ENCODE measurements around the gene TRPT1. TPM values are rescaled to one million over a fixed set of nuclear protein-coding genes. Genes with fewer than 3 reads are reported as not detected.

Gene TRPT1
- total RNA-seq, 2 experiments from 2014 or later: 23.9 to 27.1 TPM

- H3K4me1 Mint-ChIP-seq: peaks cover 8% of the 10 kb centered on the region
- DNase-seq: no peak
- ChIA-PET POLR2A (no interaction called here), CTCF (interaction anchor here (2.9 kb wide), 1 partner anchor 15 kb away, joined by 12 read pairs; no protein-coding TSS in a partner anchor)
- no peak overlapping the region for H3K4me3 Mint-ChIP-seq
- peaks cover 41% of the 10 kb centered on the region for H3K36me3 Mint-ChIP-seq (ENCODE audit: low read depth)
- no peak overlapping the region for H3K27ac Mint-ChIP-seq
- ATAC-seq: no peak
- H3K9me3 Mint-ChIP-seq (ENCODE audit: low read depth): no peaks in the 10 kb centered on the region
- no peaks in the 10 kb centered on the region for H3K27me3 Mint-ChIP-seq
- intact Hi-C loops (cut with DNase I, micrococcal nuclease): no loop called here
Observed at GRCh38 chr11:64219354-64219684, 6.7 kb downstream of the TRPT1 start.

GRCh38 chr11:64218628-64219353 is 7.2 kb downstream of the TRPT1 start:
- intact Hi-C loops (cut with DNase I, micrococcal nuclease): no loop called here
- Mint-ChIP-seq H3K27me3 (no peaks in the 10 kb centered on the region), H3K9me3 (ENCODE audit: low read depth) (no peaks in the 10 kb centered on the region), H3K4me1 (peaks cover 10% of the 10 kb centered on the region), H3K36me3 (ENCODE audit: low read depth) (peaks cover 40% of the 10 kb centered on the region), H3K4me3 (no peak overlapping the region), H3K27ac (no peak overlapping the region)
- DNase-seq (no peak), ATAC-seq (no peak)
- ChIA-PET CTCF (interaction anchor here (2.9 kb wide), 1 partner anchor 14 kb away, joined by 12 read pairs; no protein-coding TSS in a partner anchor), POLR2A (no interaction called here)

- no peaks in the 10 kb centered on the region for H3K27me3 Mint-ChIP-seq
- intact Hi-C loops (cut with DNase I, micrococcal nuclease): no loop called here
- no peak for ATAC-seq
- H3K4me1 Mint-ChIP-seq: peaks cover 10% of the 10 kb centered on the region
- no peak overlapping the region for H3K4me3 Mint-ChIP-seq
- ChIA-PET CTCF (interaction anchor here (0.6 to 2.9 kb wide), 5 partner anchors 10 to 84 kb away, joined by 3 to 12 read pairs (median 3); no protein-coding TSS in a partner anchor), POLR2A (interaction anchor here (0.6 to 1.1 kb wide), 2 partner anchors 9 to 1286 kb away, joined by 3 to 4 read pairs; no protein-coding TSS in a partner anchor)
- no peak for DNase-seq
- no peak overlapping the region for H3K27ac Mint-ChIP-seq
- no peaks in the 10 kb centered on the region for H3K9me3 Mint-ChIP-seq (ENCODE audit: low read depth)
- peaks cover 48% of the 10 kb centered on the region for H3K36me3 Mint-ChIP-seq (ENCODE audit: low read depth)
Observed at GRCh38 chr11:64216879-64217278, 9.1 kb downstream of the TRPT1 start.

GRCh38 chr11:64211181-64211872 is 14.7 kb downstream of the TRPT1 start:
- intact Hi-C loops (cut with DNase I, micrococcal nuclease): no loop called here
- Mint-ChIP-seq H3K4me3 (no peak overlapping the region), H3K36me3 (ENCODE audit: low read depth) (peaks cover 72% of the 10 kb centered on the region), H3K27me3 (no peaks in the 10 kb centered on the region), H3K9me3 (ENCODE audit: low read depth) (no peaks in the 10 kb centered on the region), H3K27ac (no peak overlapping the region), H3K4me1 (peaks cover 29% of the 10 kb centered on the region)
- CTCF ChIA-PET: interaction anchor here (0.6 kb wide), 1 partner anchor 41 kb away, joined by 3 read pairs; no protein-coding TSS in a partner anchor
- POLR2A ChIA-PET: interaction anchor here (0.7 kb wide), 1 partner anchor 12 kb away, joined by 3 read pairs; no protein-coding TSS in a partner anchor
- no peak for ATAC-seq
- DNase-seq: no peak

GRCh38 chr11:64210301-64211020 is 15.5 kb downstream of the TRPT1 start:
- no peak overlapping the region for H3K4me3 Mint-ChIP-seq
- CTCF ChIA-PET: interaction anchor here (0.6 kb wide), 1 partner anchor 40 kb away, joined by 3 read pairs; no protein-coding TSS in a partner anchor

GRCh38 chr11:64209563-64209843 is 16.5 kb downstream of the TRPT1 start:
- H3K36me3 Mint-ChIP-seq (ENCODE audit: low read depth): peaks cover 72% of the 10 kb centered on the region

More at GRCh38 chr11:64210301-64211020, 15.5 kb downstream of the TRPT1 start:
- no peaks in the 10 kb centered on the region for H3K9me3 Mint-ChIP-seq (ENCODE audit: low read depth)
- H3K4me1 Mint-ChIP-seq: peaks cover 37% of the 10 kb centered on the region
- DNase-seq (no peak), ATAC-seq (no peak)
- POLR2A ChIA-PET: no interaction called here
- no peaks in the 10 kb centered on the region for H3K27me3 Mint-ChIP-seq
- intact Hi-C loops (cut with DNase I, micrococcal nuclease): no loop called here
- H3K36me3 Mint-ChIP-seq (ENCODE audit: low read depth): peaks cover 77% of the 10 kb centered on the region
- no peak overlapping the region for H3K27ac Mint-ChIP-seq

GRCh38 chr11:64208796-64209562 is 17.0 kb downstream of the TRPT1 start:
- H3K36me3 Mint-ChIP-seq (ENCODE audit: low read depth): peaks cover 74% of the 10 kb centered on the region
- ATAC-seq: no peak
- H3K9me3 Mint-ChIP-seq (ENCODE audit: low read depth): no peaks in the 10 kb centered on the region
- H3K27ac Mint-ChIP-seq: peak overlapping the region; percentile 99
- H3K27me3 Mint-ChIP-seq: no peaks in the 10 kb centered on the region
- H3K4me3 Mint-ChIP-seq: peak overlapping the region; percentile 90
- ChIA-PET CTCF (interaction anchor here (0.7 to 7.3 kb wide), 4 partner anchors 15 to 94 kb away, joined by 3 to 111 read pairs (median 4); partner anchors contain the start of genes CATSPERZ, ESRRA, NUDT22 and TRPT1), POLR2A (interaction anchor here (1.4 to 3.7 kb wide), 4 partner anchors 8 to 24 kb away, joined by 3 to 24 read pairs (median 10); partner anchors contain the start of gene STIP1)
- DNase-seq: no peak
- peaks cover 40% of the 10 kb centered on the region for H3K4me1 Mint-ChIP-seq
- intact Hi-C loops (cut with DNase I, micrococcal nuclease): loop anchor here in 1 of 2 experiments (5.0 kb wide), 1 partner anchor 33 kb away; the partner anchor contains the start of gene FKBP2

More at GRCh38 chr11:64209563-64209843, 16.5 kb downstream of the TRPT1 start:
- intact Hi-C loops (cut with DNase I, micrococcal nuclease): loop anchor here in 1 of 2 experiments (5.0 kb wide), 1 partner anchor 33 kb away; the partner anchor contains the start of gene FKBP2
- POLR2A ChIA-PET: no interaction called here
- no peak for ATAC-seq
- CTCF ChIA-PET: interaction anchor here (7.3 kb wide), 1 partner anchor 93 kb away, joined by 111 read pairs; the partner anchor contains the start of genes CATSPERZ and ESRRA
- peak overlapping the region; percentile 90 for H3K4me3 Mint-ChIP-seq
- no peaks in the 10 kb centered on the region for H3K9me3 Mint-ChIP-seq (ENCODE audit: low read depth)
- DNase-seq: no peak
- peak overlapping the region; percentile 99 for H3K27ac Mint-ChIP-seq
- no peaks in the 10 kb centered on the region for H3K27me3 Mint-ChIP-seq
- peaks cover 36% of the 10 kb centered on the region for H3K4me1 Mint-ChIP-seq

- H3K36me3 Mint-ChIP-seq (ENCODE audit: low read depth): peaks cover 75% of the 10 kb centered on the region
- ChIA-PET POLR2A (interaction anchor here (0.5 to 3.7 kb wide), 14 partner anchors 8 to 1637 kb away, joined by 3 to 28 read pairs (median 6); partner anchors contain the start of genes FKBP2, NUDT22, PRDX5 and STIP1), CTCF (interaction anchor here (0.6 to 7.3 kb wide), 11 partner anchors 14 to 208 kb away, joined by 3 to 111 read pairs (median 5); partner anchors contain the start of genes CATSPERZ, ESRRA, NUDT22 and STIP1)
- peak overlapping the region; percentile 99 for H3K27ac Mint-ChIP-seq
- DNase-seq (no peak), ATAC-seq (no peak)
- intact Hi-C loops (cut with DNase I, micrococcal nuclease): loop anchor here in 1 of 2 experiments (5.0 kb wide), 1 partner anchor 34 kb away; the partner anchor contains the start of gene FKBP2
- H3K4me1 Mint-ChIP-seq: peaks cover 44% of the 10 kb centered on the region
- no peaks in the 10 kb centered on the region for H3K27me3 Mint-ChIP-seq
- no peaks in the 10 kb centered on the region for H3K9me3 Mint-ChIP-seq (ENCODE audit: low read depth)
- H3K4me3 Mint-ChIP-seq: peak overlapping the region; percentile 90
Observed at GRCh38 chr11:64208086-64208795, 17.7 kb downstream of the TRPT1 start.

GRCh38 chr11:64207256-64208085 is 18.5 kb downstream of the TRPT1 start:
- H3K4me3 Mint-ChIP-seq: peak overlapping the region; percentile 90
- no peaks in the 10 kb centered on the region for H3K9me3 Mint-ChIP-seq (ENCODE audit: low read depth)
- peak overlapping the region; percentile 99 for H3K27ac Mint-ChIP-seq
- peaks cover 45% of the 10 kb centered on the region for H3K4me1 Mint-ChIP-seq
- peak; percentile 92 for DNase-seq
- H3K27me3 Mint-ChIP-seq: no peaks in the 10 kb centered on the region
- POLR2A ChIA-PET: interaction anchor here (0.5 to 3.7 kb wide), 16 partner anchors 9 to 1637 kb away, joined by 3 to 28 read pairs (median 6); partner anchors contain the start of genes FKBP2, NUDT22, PRDX5 and STIP1
- ATAC-seq: peak; percentile 75
- CTCF ChIA-PET: interaction anchor here (0.6 to 7.3 kb wide), 16 partner anchors 10 to 369 kb away, joined by 3 to 111 read pairs (median 5); partner anchors contain the start of genes CATSPERZ, ESRRA, MARK2 and NUDT22
- peaks cover 80% of the 10 kb centered on the region for H3K36me3 Mint-ChIP-seq (ENCODE audit: low read depth)
- intact Hi-C loops (cut with DNase I, micrococcal nuclease): loop anchor here (1.0 to 5.0 kb wide), 12 partner anchors 18 to 135 kb away; partner anchors contain the start of genes FKBP2 (in 2 of the 2), DNAJC4 (in 1 of the 2), ESRRA (in 1 of the 2) and GPR137 (in 1 of the 2)

Data from activated CD4-positive, alpha-beta T cell treated with anti-CD3 and anti-CD28 coated beads for 36 hours (primary cell).